Measurements from ENCODE around the gene LIN9. TPM values are rescaled to one million over a fixed set of nuclear protein-coding genes. Genes with fewer than 3 reads are reported as not detected.

The LIN9 gene
- total and polyA plus RNA-seq, 2 of the 8 experiments (the other 6 are each of a cell fraction or from before 2014, with no cell fraction given) = 5.6 to 12.6 TPM

DNA sequence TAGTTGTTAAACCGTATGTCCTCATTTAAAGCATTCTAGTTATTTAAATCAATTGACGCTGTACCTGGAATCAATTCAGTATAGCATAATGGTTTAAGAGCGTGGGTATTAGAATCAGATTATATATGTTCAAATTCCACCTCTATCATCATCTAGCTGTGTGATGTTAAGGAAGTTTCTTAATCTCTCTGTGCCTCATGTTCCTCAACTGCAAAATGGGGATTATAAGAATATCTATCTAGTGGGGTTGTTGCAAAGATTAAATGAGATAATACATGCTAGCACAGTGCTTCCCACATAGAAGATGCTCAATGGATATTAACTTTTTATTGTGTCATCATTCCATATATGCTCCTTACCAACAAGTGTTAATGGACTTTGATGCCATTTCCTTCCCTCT lies 69.5 kb downstream of the LIN9 start:
- H3K27me3 ChIP-seq (replicated peaks in 1 of 4; ENCODE audit: control insufficient read depth in 3 of 4, extremely low read depth in 1 of 4, insufficient read depth in 3 of 4, low read length in 3 of 4) = no peaks in the 10 kb centered on the region
- no peak overlapping the region for H3K23ac ChIP-seq (ENCODE audit: insufficient read length)
- H3K4me3 ChIP-seq (ENCODE audit: extremely low read depth in 1 of 4, insufficient read depth in 2 of 4, low read depth in 3 of 4, low read length in 4 of 4) = no peak overlapping the region
- FAIRE-seq (no peak), DNase-seq (ENCODE audit: low read depth in 1 of 2, low spot score in 2 of 2) (no peak)
- H3K56ac ChIP-seq (replicated peaks; ENCODE audit: insufficient read length, low read depth, low read length) = no peak overlapping the region
- H4K8ac ChIP-seq (ENCODE audit: extremely low read depth, insufficient read depth, low read length) = no peak overlapping the region
- H4K5ac ChIP-seq (ENCODE audit: insufficient read length, low read depth, low read length) = no peak overlapping the region
- H3K14ac ChIP-seq (ENCODE audit: insufficient read length) = no peak overlapping the region
- H4K20me1 ChIP-seq (replicated peaks in 1 of 2; ENCODE audit: control insufficient read depth in 1 of 2, insufficient read depth in 2 of 2, low read length in 2 of 2) = no peaks in the 10 kb centered on the region
- no peak overlapping the region for H3K27ac ChIP-seq (ENCODE audit: low read depth, low read length)
- H3K9ac ChIP-seq (replicated peaks in 1 of 4; ENCODE audit: extremely low read depth in 1 of 4, low read depth in 3 of 4, low read length in 3 of 4) = no peak overlapping the region
- no peak overlapping the region for H3K4ac ChIP-seq (replicated peaks; ENCODE audit: insufficient read length, low read depth, low read length)
- no peak overlapping the region for H2BK12ac ChIP-seq (ENCODE audit: low read depth, low read length)
- H3K9me3 ChIP-seq (ENCODE audit: insufficient read depth in 2 of 2, low read depth in 1 of 2, low read length in 1 of 2) = no peaks in the 10 kb centered on the region
- POLR2A ChIA-PET (ENCODE audit: partially characterized antibody) = no interaction called here
- 88% methylated on average over 3 of the region's 3 CpGs; no CpG with 5 or more reads in 1 of the 2 experiments for WGBS, 2 experiments (ENCODE audit: extremely low coverage in 1 of 2, insufficient coverage in 1 of 2, insufficient read length in 1 of 2, insufficient replicate concordance in 2 of 2, low coverage in 1 of 2, low lambda C conversion rate in 2 of 2, missing lambda C conversion rate in 1 of 2)
- no peak overlapping the region for H3K4me2 ChIP-seq (ENCODE audit: insufficient read depth in 1 of 2, low read depth in 2 of 2, low read length in 2 of 2)
- H2BK15ac ChIP-seq (ENCODE audit: low read length) = no peak overlapping the region
- no peaks in the 10 kb centered on the region for H3K79me2 ChIP-seq (ENCODE audit: control insufficient read depth in 1 of 2, insufficient read depth in 2 of 2, low read length in 2 of 2)
- H3K36me3 ChIP-seq (ENCODE audit: control insufficient read depth in 2 of 4, insufficient read depth in 4 of 4, low read length in 3 of 4) = peaks cover 2 to 22% (median 15%) of the 10 kb centered on the region in 4 experiments; a peak in 6 of 8 replicates
- H3K4me1 ChIP-seq (replicated peaks in 1 of 4; ENCODE audit: control insufficient read depth in 3 of 4, insufficient read depth in 4 of 4, low read length in 3 of 4) = no peaks in the 10 kb centered on the region
- no peaks in the 10 kb centered on the region for H3K79me1 ChIP-seq (ENCODE audit: low read depth, low read length)
- CTCF ChIA-PET (ENCODE audit: partially characterized antibody) = interaction anchor here (0.5 to 0.8 kb wide), 3 partner anchors 58 to 639 kb away, joined by 3 to 4 read pairs (median 3); no protein-coding TSS in a partner anchor
- no peak overlapping the region for H3K18ac ChIP-seq (ENCODE audit: extremely low read depth, low read length)
- H3K23me2 ChIP-seq (ENCODE audit: low read depth, low read length) = no peaks in the 10 kb centered on the region
- H2AK5ac ChIP-seq (ENCODE audit: low read depth, low read length) = no peak overlapping the region
- no peak overlapping the region for H2AFZ ChIP-seq (ENCODE audit: low read length)
- H2BK120ac ChIP-seq (replicated peaks; ENCODE audit: low read depth, low read length) = no peak overlapping the region
- no peak overlapping the region for H4K91ac ChIP-seq (replicated peaks; ENCODE audit: insufficient read length, low read length)
- no peak overlapping the region for H2BK5ac ChIP-seq (ENCODE audit: low read depth, low read length)
- H2BK20ac ChIP-seq (ENCODE audit: low read length) = no peak overlapping the region
- TF ChIP-seq, protein P1, sequence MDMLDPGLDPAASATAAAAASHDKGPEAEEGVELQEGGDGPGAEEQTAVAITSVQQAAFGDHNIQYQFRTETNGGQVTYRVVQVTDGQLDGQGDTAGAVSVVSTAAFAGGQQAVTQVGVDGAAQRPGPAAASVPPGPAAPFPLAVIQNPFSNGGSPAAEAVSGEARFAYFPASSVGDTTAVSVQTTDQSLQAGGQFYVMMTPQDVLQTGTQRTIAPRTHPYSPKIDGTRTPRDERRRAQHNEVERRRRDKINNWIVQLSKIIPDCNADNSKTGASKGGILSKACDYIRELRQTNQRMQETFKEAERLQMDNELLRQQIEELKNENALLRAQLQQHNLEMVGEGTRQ (IDR thresholded peaks at IDR 0.05; ENCODE audit: low read length) = no peak
- no peak for TF ChIP-seq CBX5 (IDR thresholded peaks at IDR 0.05; ENCODE audit: low read depth, low read length)
- no peak for TF ChIP-seq ASH2L (IDR thresholded peaks at IDR 0.05; ENCODE audit: low read length)

All from H1 (cell line).